ENCODE results near the gene ADGB. TPM values are rescaled to one million over a fixed set of nuclear protein-coding genes. Genes with fewer than 3 reads are reported as not detected.

The ADGB gene
- total and polyA plus RNA-seq, 2 donors (not counting 1 experiment from before 2014, with no cell fraction given) = not detected

- no peaks in the 10 kb centered on the region for H3K27me3 ChIP-seq (replicated peaks in 1 of 4; ENCODE audit: control extremely low read depth in 1 of 4, control insufficient read depth in 3 of 4, insufficient read depth in 4 of 4, low read length in 3 of 4)
- no peak overlapping the region for H3K9ac ChIP-seq (ENCODE audit: low read length)
- no peaks in the 10 kb centered on the region for H3K4me1 ChIP-seq (ENCODE audit: control insufficient read depth in 2 of 2, insufficient read depth in 2 of 2, low read length in 2 of 2)
- no peak for TF ChIP-seq CTCF (IDR thresholded peaks at IDR 0.05)
- no CpG with 5 or more reads among the region's 2 CpGs for WGBS (ENCODE audit: insufficient coverage)
- no peaks in the 10 kb centered on the region for H3K9me3 ChIP-seq (ENCODE audit: control extremely low read depth in 1 of 3, control insufficient read depth in 2 of 3, insufficient read depth in 1 of 3, low read length in 2 of 3)
- intact Hi-C loops (cut with micrococcal nuclease) = no loop called here
- no peaks in the 10 kb centered on the region for H3K9me3 Mint-ChIP-seq (ENCODE audit: insufficient read depth)
- DNase-seq (no peak), ATAC-seq (ENCODE audit: low read depth) (no peak)
- no peak overlapping the region for H3K4me2 ChIP-seq (replicated peaks; ENCODE audit: low read depth, low read length, poor library complexity, severe bottlenecking)
- H3K79me2 ChIP-seq (ENCODE audit: control insufficient read depth, insufficient read depth, low read length) = no peaks in the 10 kb centered on the region
- ChIA-PET POLR2A (no interaction called here), CTCF (interaction anchor here (4.2 kb wide), 1 partner anchor 773 kb away, joined by 15 read pairs; no protein-coding TSS in a partner anchor)
- no peaks in the 10 kb centered on the region for H3K36me3 ChIP-seq (replicated peaks in 1 of 2; ENCODE audit: control extremely low read depth in 1 of 2, control insufficient read depth in 1 of 2, extremely low read depth in 1 of 2, insufficient read depth in 2 of 2, low read length in 1 of 2)
- H4K20me1 ChIP-seq (ENCODE audit: control insufficient read depth, insufficient read depth, low read length, poor library complexity, severe bottlenecking) = no peaks in the 10 kb centered on the region
- H3K4me3 Mint-ChIP-seq = no peak overlapping the region
- H3K27ac ChIP-seq (ENCODE audit: low read length in 2 of 2) = no peak overlapping the region
- H3K27me3 Mint-ChIP-seq = no peaks in the 10 kb centered on the region
- H3K27ac Mint-ChIP-seq = no peak overlapping the region
- H3K4me1 Mint-ChIP-seq = no peaks in the 10 kb centered on the region
- H3K4me3 ChIP-seq (ENCODE audit: control extremely low read depth in 1 of 5, extremely low read depth in 1 of 5, insufficient read depth in 1 of 5, low read depth in 2 of 5, low read length in 4 of 5) = no peak overlapping the region
- H2AFZ ChIP-seq (ENCODE audit: insufficient read depth, low read depth, low read length, poor library complexity, severe bottlenecking) = no peak overlapping the region
Measured at GRCh38 chr6:146701632-146702031, 102.9 kb downstream of the ADGB start.

- Histone ChIP-seq H2AFZ (ENCODE audit: insufficient read depth, low read depth, low read length, poor library complexity, severe bottlenecking) (no peak overlapping the region), H3K9me3 (ENCODE audit: control extremely low read depth in 1 of 3, control insufficient read depth in 2 of 3, insufficient read depth in 1 of 3, low read length in 2 of 3) (no peaks in the 10 kb centered on the region), H3K4me1 (ENCODE audit: control insufficient read depth in 2 of 2, insufficient read depth in 2 of 2, low read length in 2 of 2) (no peaks in the 10 kb centered on the region), H3K4me2 (replicated peaks; ENCODE audit: low read depth, low read length, poor library complexity, severe bottlenecking) (no peak overlapping the region), H3K27me3 (replicated peaks in 1 of 4; ENCODE audit: control extremely low read depth in 1 of 4, control insufficient read depth in 3 of 4, insufficient read depth in 4 of 4, low read length in 3 of 4) (no peaks in the 10 kb centered on the region), H3K36me3 (replicated peaks in 1 of 2; ENCODE audit: control extremely low read depth in 1 of 2, control insufficient read depth in 1 of 2, extremely low read depth in 1 of 2, insufficient read depth in 2 of 2, low read length in 1 of 2) (no peaks in the 10 kb centered on the region), H3K27ac (ENCODE audit: low read length in 2 of 2) (no peak overlapping the region), H3K9ac (ENCODE audit: low read length) (no peak overlapping the region), H3K79me2 (ENCODE audit: control insufficient read depth, insufficient read depth, low read length) (no peaks in the 10 kb centered on the region), H4K20me1 (ENCODE audit: control insufficient read depth, insufficient read depth, low read length, poor library complexity, severe bottlenecking) (no peaks in the 10 kb centered on the region), H3K4me3 (ENCODE audit: control extremely low read depth in 1 of 5, extremely low read depth in 1 of 5, insufficient read depth in 1 of 5, low read depth in 2 of 5, low read length in 4 of 5) (no peak overlapping the region)
- H3K4me3 Mint-ChIP-seq = no peak overlapping the region
- TF ChIP-seq EZH2 (IDR thresholded peaks at IDR 0.05; ENCODE audit: borderline replicate concordance, insufficient read depth, low read depth, low read length, poor library complexity, severe bottlenecking) (no peak), CTCF (IDR thresholded peaks at IDR 0.05) (no peak)
- intact Hi-C loops (cut with micrococcal nuclease) = no loop called here
- H3K27me3 Mint-ChIP-seq = no peaks in the 10 kb centered on the region
- 93% methylated on average over 1 of the region's 2 CpGs for WGBS (ENCODE audit: insufficient coverage)
- no peaks in the 10 kb centered on the region for H3K4me1 Mint-ChIP-seq
- ChIA-PET POLR2A (no interaction called here), CTCF (no interaction called here)
- H3K27ac Mint-ChIP-seq = no peak overlapping the region
- DNase-seq (no peak), ATAC-seq (ENCODE audit: low read depth) (no peak)
- H3K9me3 Mint-ChIP-seq (ENCODE audit: insufficient read depth) = no peaks in the 10 kb centered on the region
Measured at GRCh38 chr6:146709036-146709622, 110.4 kb downstream of the ADGB start.

All from B cell (primary cell).